HCT116 (cell line): ENCODE results near the gene FCRLB. TPM values are rescaled to one million over a fixed set of nuclear protein-coding genes. Genes with fewer than 3 reads are reported as not detected.
A peak's percentile ranks its signal among the peaks of the same experiment; 100 is the strongest.

ENCODE experiments used
- ATAC-seq: fragments of 200-7000 bp; cut with Tn5 transposase; 2 replicates; pipeline ENCODE4 v1.9.1; 2020; ENCODE audit warnings: mild to moderate bottlenecking, moderate library complexity
- BruUV-seq: library from RNA; stranded (reverse); fragments of 400-500 nt; replicated peaks from 2 replicates; lab custom pipeline; 2021; lab: Mats Ljungman, UMichigan
- CTCF ChIA-PET: fragments of 300-600 bp; sonication (Branson Sonifier 250); formaldehyde crosslinking; loops from one replicate; lab custom pipeline; 2021; ENCODE audit warnings: antibody characterized with exemption; lab: Charles Lee
- POLR2A ChIA-PET: fragments of 300-600, 350-600 bp; sonication (Branson Sonifier 250); formaldehyde crosslinking; loops from one replicate; lab custom pipeline; 2021; ENCODE audit warnings: antibody characterized with exemption; lab: Charles Lee
- RAD21 ChIA-PET, 2 experiments: fragments of 300-600 bp; sonication (Branson Sonifier 250); formaldehyde crosslinking; loops; one replicate each; lab custom pipeline; 2023; ENCODE audit warnings: low total read pairs in 2 of 2; ENCODE audit not compliant: uncharacterized antibody in 2 of 2, unreplicated experiment in 2 of 2, low non-redundant PET in 1 of 2; lab: Charles Lee
- DNase-seq: peaks from one replicate; pipeline ENCODE4 v3.0.0-alpha.2; 2010; ENCODE audit warnings: low read depth, low spot score
- H2AFZ ChIP-seq: fragments of 200-600 bp; shearing (Covaris generic), sonication (generic); 2 replicates; pipeline ENCODE4 v1.6.1; 2017; ENCODE audit warnings: low read depth, mixed run types, mixed read lengths, antibody characterized with exemption, low read length; ENCODE audit not compliant: poor library complexity, severe bottlenecking
- H3K27ac ChIP-seq: 2 replicates; pipeline ENCODE4 v1.5.1; 2012; ENCODE audit warnings: low read depth, low read length
- H3K27me3 ChIP-seq: fragments of 200-600 bp; sonication (generic); 2 replicates; pipeline ENCODE4 v1.6.1; 2016; ENCODE audit warnings: mixed run types, low read length, mixed read lengths; ENCODE audit not compliant: insufficient read depth
- H3K36me3 ChIP-seq, 2 experiments: fragments of 200-500 bp in 1 of 2; fragments of 200-600 bp in 1 of 2; sonication (Bioruptor generic) in 1 of 2; sonication (generic) in 1 of 2; 2 replicates each; pipeline versions ENCODE4 v1.5.1 to v1.6.1; 2014 to 2016; ENCODE audit warnings: low read length in 2 of 2, inconsistent platforms in 1 of 2, mixed read lengths in 1 of 2, mixed run types in 1 of 2; ENCODE audit not compliant: insufficient read depth in 2 of 2, control insufficient read depth in 1 of 2
- H3K4me1 ChIP-seq, 2 experiments: fragments of 200-600 bp in 1 of 2; sonication (generic) in 1 of 2; 2 replicates each; pipeline versions ENCODE4 v1.5.1 to v1.6.1; 2012 to 2017; ENCODE audit warnings: low read length in 2 of 2, inconsistent platforms in 1 of 2, mild to moderate bottlenecking in 1 of 2, mixed read lengths in 1 of 2, mixed run types in 1 of 2, moderate library complexity in 1 of 2; ENCODE audit not compliant: insufficient read depth in 2 of 2, control insufficient read depth in 1 of 2
- H3K4me2 ChIP-seq: fragments of 200-600 bp; sonication (generic); 2 replicates; pipeline ENCODE4 v1.6.1; 2017; ENCODE audit warnings: mixed run types, low read length, mixed read lengths
- H3K4me3 ChIP-seq, 2 experiments: fragments of 200-600 bp in 1 of 2; sonication (generic) in 1 of 2; replicated peaks in 1 of 2; 2 replicates each; pipeline ENCODE4 v1.5.1; 2011 to 2016; ENCODE audit warnings: low read length in 2 of 2, control low read depth in 1 of 2, low read depth in 1 of 2, mild to moderate bottlenecking in 1 of 2, mixed read lengths in 1 of 2, mixed run types in 1 of 2
- H3K79me2 ChIP-seq: fragments of 200-600 bp; sonication (generic); 2 replicates; pipeline ENCODE4 v1.6.1; 2017; ENCODE audit warnings: mild to moderate bottlenecking, mixed run types, low read length, moderate library complexity, mixed read lengths; ENCODE audit not compliant: insufficient read depth
- H3K9ac ChIP-seq: fragments of 200-600 bp; sonication (generic); 2 replicates; pipeline ENCODE4 v1.6.1; 2016; ENCODE audit warnings: low read length, mixed read lengths
- H3K9me2 ChIP-seq: fragments of 200-600 bp; sonication (generic), shearing (Covaris generic); 2 replicates; pipeline ENCODE4 v1.6.1; 2017; ENCODE audit warnings: mixed run types, mild to moderate bottlenecking, moderate library complexity; ENCODE audit not compliant: insufficient read depth
- H3K9me3 ChIP-seq, 2 experiments: fragments of 200-500 bp in 1 of 2; fragments of 200-600 bp in 1 of 2; sonication (Bioruptor generic) in 1 of 2; sonication (generic) in 1 of 2; 2 replicates each; pipeline ENCODE4 v1.6.1; 2014 to 2017; ENCODE audit warnings: low read length in 2 of 2, mixed read lengths in 2 of 2, inconsistent platforms in 1 of 2, low read depth in 1 of 2, mild to moderate bottlenecking in 1 of 2, mixed run types in 1 of 2, moderate library complexity in 1 of 2; ENCODE audit not compliant: control insufficient read depth in 1 of 2, insufficient read depth in 1 of 2
- H4K20me1 ChIP-seq: fragments of 200-600 bp; sonication (generic), shearing (Covaris generic); 2 replicates; pipeline ENCODE4 v1.6.1; 2017; ENCODE audit warnings: mixed run types, mild to moderate bottlenecking, moderate library complexity; ENCODE audit not compliant: insufficient read depth
- ATF3 ChIP-seq: IDR thresholded peaks from 2 replicates; pipeline ENCODE4 v1.6.1; 2012
- CEBPB ChIP-seq: IDR thresholded peaks from 2 replicates; pipeline ENCODE4 v1.6.1; 2012; ENCODE audit warnings: low read depth
- EGR1 ChIP-seq: IDR thresholded peaks from 2 replicates; pipeline ENCODE4 v1.6.1; 2012; ENCODE audit warnings: low read depth
- ELF1 ChIP-seq: IDR thresholded peaks from 2 replicates; pipeline ENCODE4 v1.6.1; 2012; ENCODE audit warnings: low read depth, borderline replicate concordance
- JUND ChIP-seq: IDR thresholded peaks from 2 replicates; pipeline ENCODE4 v1.6.1; 2012
- MAX ChIP-seq: IDR thresholded peaks from 2 replicates; pipeline ENCODE4 v1.6.1; 2012
- POLR2AphosphoS5 ChIP-seq: IDR thresholded peaks from 2 replicates; pipeline ENCODE4 v1.6.1; 2011; ENCODE audit warnings: mild to moderate bottlenecking, low read depth, low read length, moderate library complexity
- SIN3A ChIP-seq: IDR thresholded peaks from 2 replicates; pipeline ENCODE4 v1.6.1; 2012; ENCODE audit warnings: low read depth
- SP1 ChIP-seq: IDR thresholded peaks from 2 replicates; pipeline ENCODE4 v1.6.1; 2012; ENCODE audit warnings: low read depth
- SRF ChIP-seq: IDR thresholded peaks from 2 replicates; pipeline ENCODE4 v1.6.1; 2012; ENCODE audit warnings: low read depth
- YY1 ChIP-seq: IDR thresholded peaks from 2 replicates; pipeline ENCODE4 v1.6.1; 2011; ENCODE audit warnings: low read length, low read depth, moderate library complexity, mild to moderate bottlenecking; ENCODE audit not compliant: insufficient replicate concordance; ENCODE audit errors: extremely low read depth
- ZBTB33 ChIP-seq: IDR thresholded peaks from 2 replicates; pipeline ENCODE4 v1.6.1; 2011; ENCODE audit warnings: mild to moderate bottlenecking, low read length, moderate library complexity; ENCODE audit not compliant: insufficient replicate concordance; ENCODE audit errors: extremely low read depth
- ZFX ChIP-seq: fragments of 450-650 bp; IDR thresholded peaks from 2 replicates; pipeline ENCODE4 v1.6.1; 2017
- ZNF274 ChIP-seq: fragments of 200-500 bp; sonication (Bioruptor generic); IDR thresholded peaks from 2 replicates; pipeline ENCODE4 v1.6.1; 2014; ENCODE audit warnings: mild to moderate bottlenecking, low read depth, low read length, inconsistent platforms
- intact Hi-C: fragments of 100-400 bp; cut with micrococcal nuclease; formaldehyde crosslinking; loops from 2 replicates; pipeline ENCODE4 v1.10.0; 2022
- total RNA-seq: library from RNA; stranded (reverse); gene quantifications from one replicate; pipeline ENCODE4 v1.2.1, GENCODE V29; 2021; ENCODE audit not compliant: unreplicated experiment

Gene FCRLB
- total RNA-seq, 1 experiment from 2014 or later: 1.0 TPM

GRCh38 chr1:161740921-161741320, 19.6 kb downstream of the FCRLB start:
- DNase-seq: no peak
- Histone ChIP-seq H4K20me1 (no peaks in the 10 kb centered on the region), H3K27ac (no peak overlapping the region), H3K27me3 (no peaks in the 10 kb centered on the region), H3K9me2 (no peaks in the 10 kb centered on the region)
- ATAC-seq: no peak
- no peak for TF ChIP-seq ELF1
- no peak for TF ChIP-seq YY1
- no peak for TF ChIP-seq ZNF274
- no peak for TF ChIP-seq SIN3A
- TF ChIP-seq EGR1: no peak
- TF ChIP-seq ATF3: no peak
- TF ChIP-seq JUND: no peak
- no peak for TF ChIP-seq MAX
- TF ChIP-seq, all 23 proteins: peak for 0
- POLR2A ChIA-PET: no interaction called here
- intact Hi-C loops: loop anchor here (1.0 kb wide), 1 partner anchor 254 kb away; no protein-coding TSS in a partner anchor
- H3K9me3 ChIP-seq: no peaks in the 10 kb centered on the region
- H3K9ac ChIP-seq: no peak overlapping the region
- H2AFZ ChIP-seq: peak overlapping the region; percentile 67
- H3K4me2 ChIP-seq: no peak overlapping the region
- H3K4me3 ChIP-seq: no peak overlapping the region
- H3K4me1 ChIP-seq: peaks cover 2 to 20% of the 10 kb centered on the region in 2 experiments; a peak in 2 of 4 replicates
- RAD21 ChIA-PET: no interaction called here
- no peaks in the 10 kb centered on the region for H3K79me2 ChIP-seq
- CTCF ChIA-PET: interaction anchor here (0.9 to 2.1 kb wide), 7 partner anchors 9 to 575 kb away, joined by 3 to 12 read pairs (median 3); partner anchors contain the start of gene PPOX
- no peaks in the 10 kb centered on the region for H3K36me3 ChIP-seq
- no TSS peak for BruUV-seq

- no peak for TF ChIP-seq SP1
- no peak for TF ChIP-seq CEBPB
- no peak for TF ChIP-seq EGR1
- TF ChIP-seq POLR2AphosphoS5: no peak
- TF ChIP-seq ZFX: no peak
- TF ChIP-seq ZBTB33: no peak
- no peak for TF ChIP-seq JUND
- no peak for TF ChIP-seq SRF
- H3K4me1 ChIP-seq: peaks cover 2 to 9% of the 10 kb centered on the region in 2 experiments; a peak in 1 of 4 replicates
- no peaks in the 10 kb centered on the region for H3K79me2 ChIP-seq
- no peaks in the 10 kb centered on the region for H4K20me1 ChIP-seq
- intact Hi-C loops: no loop called here
- no peaks in the 10 kb centered on the region for H3K27me3 ChIP-seq
- H3K4me2 ChIP-seq: no peak overlapping the region
- no peak for DNase-seq
- no peak overlapping the region for H3K4me3 ChIP-seq
- H3K9me2 ChIP-seq: no peaks in the 10 kb centered on the region
- RAD21 ChIA-PET: no interaction called here
- H3K9ac ChIP-seq: no peak overlapping the region
- BruUV-seq: no TSS peak
- POLR2A ChIA-PET: no interaction called here
- no peaks in the 10 kb centered on the region for H3K9me3 ChIP-seq
- no peak for ATAC-seq
- no peaks in the 10 kb centered on the region for H3K36me3 ChIP-seq
- H3K27ac ChIP-seq: no peak overlapping the region
- CTCF ChIA-PET: interaction anchor here (1.4 kb wide), 2 partner anchors 95 to 294 kb away, joined by 3 to 6 read pairs; no protein-coding TSS in a partner anchor
- H2AFZ ChIP-seq: no peak overlapping the region
Measured at GRCh38 chr1:161743231-161743630, 21.9 kb downstream of the FCRLB start.
